A549 treated with RU486 at 1 μM for 4 hours (cell line): ENCODE data around the gene SLFN5. TPM values are rescaled to one million over a fixed set of nuclear protein-coding genes. Genes with fewer than 3 reads are reported as not detected.

ENCODE experiments used
- total RNA-seq: library from RNA; stranded (reverse); fragments of 200-300 nt; extraction: Qiagen RNA extraction; gene quantifications from 5 replicates; pipeline ENCODE4 v1.2.3, GENCODE V29; 2022; ENCODE audit warnings: low read depth

SLFN5 gene
- 2.0 to 3.3 TPM (median 2.8 TPM) in 5 replicates for total RNA-seq

DNA sequence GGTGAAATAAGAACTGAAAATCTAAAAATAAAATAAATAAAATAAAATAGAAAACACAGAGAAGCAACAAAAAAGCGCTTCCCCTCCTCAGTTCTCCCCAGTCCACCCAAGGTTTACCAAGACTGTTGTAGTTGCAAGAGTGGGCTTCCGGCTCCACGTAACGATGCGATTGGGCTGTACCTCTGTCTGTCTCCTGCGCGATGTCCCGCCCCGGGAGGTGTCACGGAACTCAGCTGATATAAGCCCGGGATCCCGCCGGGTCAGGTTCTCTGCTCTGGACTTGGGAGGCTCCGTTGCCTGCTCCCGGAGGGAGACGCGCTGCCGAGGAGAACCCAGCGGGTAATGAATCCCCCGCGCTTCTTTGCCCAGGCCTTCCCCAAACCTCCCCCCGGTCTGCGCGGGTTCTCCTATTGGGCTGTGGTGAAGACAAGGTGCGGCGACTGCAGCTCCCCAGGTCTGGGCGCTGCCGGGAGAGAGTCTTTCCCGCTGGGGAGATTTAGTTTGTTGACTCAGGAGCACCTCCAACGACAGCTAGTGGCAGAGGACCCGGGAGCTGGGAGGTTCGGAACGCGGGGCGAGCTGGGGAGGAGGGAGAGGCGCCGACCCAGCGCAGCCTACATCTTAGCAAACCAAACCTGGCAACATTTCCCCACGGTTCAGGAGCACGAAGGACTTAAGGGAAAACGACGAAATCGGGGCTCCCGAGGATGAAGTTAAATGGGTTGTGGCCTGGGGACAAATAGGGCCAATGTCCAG lies at the start of gene SLFN5:
SLFN5 (plus strand) TSS at position 268 of the 756 bp plus-strand sequence. CDS start 15,619 bp downstream, outside the sequence.

DNA sequence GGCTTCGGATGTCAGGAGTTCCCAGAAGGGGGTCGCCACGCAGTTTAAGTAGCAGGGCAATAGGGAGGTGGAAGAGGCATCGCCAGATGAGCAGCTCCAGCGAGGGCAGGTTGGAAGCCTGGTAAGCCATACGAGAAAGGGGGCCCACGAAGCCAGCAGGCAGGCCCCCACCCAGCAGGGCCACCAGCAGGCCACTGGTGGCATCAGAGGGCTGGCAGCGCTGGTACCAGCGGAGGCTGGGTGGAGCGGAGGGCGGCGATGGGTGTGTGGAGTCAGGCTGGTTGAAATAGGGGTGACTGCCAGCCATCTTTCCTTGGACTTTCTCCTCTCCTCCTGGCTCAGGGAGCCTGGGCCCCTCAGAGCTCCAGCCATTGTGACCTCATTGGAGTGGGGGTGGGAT lies 48.9 kb upstream of the SLFN5 start, which contains the start of gene SLC35G3:
SLC35G3 (minus strand) TSS at position 393 of the 400 bp plus-strand sequence; CDS start at position 307, 86 bp downstream.

Other genes starting within 250 kb of the SLFN5 start
- gene RFFL, start 179.4 kb upstream of the SLFN5 start, total RNA-seq: 47.5 to 55.5 TPM (median 51.1 TPM) in 5 replicates
- gene RAD51D, start 123.2 kb upstream of the SLFN5 start, total RNA-seq: 19.8 to 28.7 TPM (median 26.7 TPM) in 5 replicates
- gene FNDC8, start 121.5 kb upstream of the SLFN5 start, total RNA-seq: 0.07 TPM in 1 of 5 replicates, not detected in the others
- gene NLE1, start 100.8 kb upstream of the SLFN5 start, total RNA-seq: 28.5 to 40.5 TPM (median 37.8 TPM) in 5 replicates
- gene UNC45B, start 95.3 kb upstream of the SLFN5 start, total RNA-seq: not detected in 5 replicates
- not detected in 5 replicates for gene SLC35G3, start 48.7 kb upstream of the SLFN5 start, total RNA-seq
- 4.9 to 7.3 TPM (median 5.3 TPM) in 5 replicates for gene SLFN11, start 130.5 kb downstream of the SLFN5 start, total RNA-seq
- gene SLFN12, start 189.4 kb downstream of the SLFN5 start, total RNA-seq: 0.06 to 0.12 TPM in 2 of 5 replicates, not detected in the others
- gene SLFN13, start 205.7 kb downstream of the SLFN5 start, total RNA-seq: 3.1 to 4.4 TPM (median 3.6 TPM) in 5 replicates